Amniotic epithelial cell (primary cell): ENCODE measurements around the gene GPSM1.

Experiments
- DNase-seq: peaks from one replicate; pipeline ENCODE4 v3.0.0-alpha.2; 2010; ENCODE audit warnings: low read depth

The GPSM1 gene

GRCh38 chr9:136332482-136332983 lies 5.2 kb downstream of the GPSM1 start:
- DNase-seq = no peak

GRCh38 chr9:136333045-136333444 lies 5.7 kb downstream of the GPSM1 start:
- no peak for DNase-seq

GRCh38 chr9:136333486-136333885 lies 6.1 kb downstream of the GPSM1 start:
- no peak for DNase-seq

GRCh38 chr9:136334541-136334940 lies 7.2 kb downstream of the GPSM1 start:
- DNase-seq = no peak

- DNase-seq = peak; percentile 22
Measured at GRCh38 chr9:136335296-136336155, 8.2 kb downstream of the GPSM1 start.

GRCh38 chr9:136336156-136336870 lies 9.0 kb downstream of the GPSM1 start:
- no peak for DNase-seq

GRCh38 chr9:136336881-136337280 lies 9.5 kb downstream of the GPSM1 start:
- no peak for DNase-seq

GRCh38 chr9:136337416-136338395 lies 10.4 kb downstream of the GPSM1 start:
- no peak for DNase-seq

GRCh38 chr9:136338511-136338910 lies 11.2 kb downstream of the GPSM1 start:
- DNase-seq = no peak

GRCh38 chr9:136339173-136339957 lies 12.0 kb downstream of the GPSM1 start:
- peak; percentile 52 for DNase-seq

- no peak for DNase-seq
Measured at GRCh38 chr9:136339958-136340310, 12.6 kb downstream of the GPSM1 start.

GRCh38 chr9:136340356-136341041 lies 13.2 kb downstream of the GPSM1 start:
- no peak for DNase-seq

- DNase-seq = no peak
Measured at GRCh38 chr9:136341042-136341655, 13.8 kb downstream of the GPSM1 start.

- DNase-seq = no peak
Measured at GRCh38 chr9:136341769-136342168, 14.4 kb downstream of the GPSM1 start.

- peak; percentile 65 for DNase-seq
Measured at GRCh38 chr9:136342181-136343120, 15.1 kb downstream of the GPSM1 start.

- no peak for DNase-seq
Measured at GRCh38 chr9:136343121-136343883, 16.0 kb downstream of the GPSM1 start.

- DNase-seq = no peak
Measured at GRCh38 chr9:136343884-136344269, 16.5 kb downstream of the GPSM1 start.
